GM18868 (cell line): ENCODE results near the gene ACTMAP.
"Not testable (repeated sequence)": the region's sequence is repeated elsewhere in the genome, so short reads cannot be mapped to it uniquely, and the experiment has no call there.

Source experiments
- ATAC-seq: cut with Tn5 transposase; IDR thresholded peaks from one replicate; pipeline ENCODE4 v1.9.1; 2021; ENCODE audit warnings: mild to moderate bottlenecking, moderate library complexity; ENCODE audit not compliant: unreplicated experiment

Gene ACTMAP

DNA sequence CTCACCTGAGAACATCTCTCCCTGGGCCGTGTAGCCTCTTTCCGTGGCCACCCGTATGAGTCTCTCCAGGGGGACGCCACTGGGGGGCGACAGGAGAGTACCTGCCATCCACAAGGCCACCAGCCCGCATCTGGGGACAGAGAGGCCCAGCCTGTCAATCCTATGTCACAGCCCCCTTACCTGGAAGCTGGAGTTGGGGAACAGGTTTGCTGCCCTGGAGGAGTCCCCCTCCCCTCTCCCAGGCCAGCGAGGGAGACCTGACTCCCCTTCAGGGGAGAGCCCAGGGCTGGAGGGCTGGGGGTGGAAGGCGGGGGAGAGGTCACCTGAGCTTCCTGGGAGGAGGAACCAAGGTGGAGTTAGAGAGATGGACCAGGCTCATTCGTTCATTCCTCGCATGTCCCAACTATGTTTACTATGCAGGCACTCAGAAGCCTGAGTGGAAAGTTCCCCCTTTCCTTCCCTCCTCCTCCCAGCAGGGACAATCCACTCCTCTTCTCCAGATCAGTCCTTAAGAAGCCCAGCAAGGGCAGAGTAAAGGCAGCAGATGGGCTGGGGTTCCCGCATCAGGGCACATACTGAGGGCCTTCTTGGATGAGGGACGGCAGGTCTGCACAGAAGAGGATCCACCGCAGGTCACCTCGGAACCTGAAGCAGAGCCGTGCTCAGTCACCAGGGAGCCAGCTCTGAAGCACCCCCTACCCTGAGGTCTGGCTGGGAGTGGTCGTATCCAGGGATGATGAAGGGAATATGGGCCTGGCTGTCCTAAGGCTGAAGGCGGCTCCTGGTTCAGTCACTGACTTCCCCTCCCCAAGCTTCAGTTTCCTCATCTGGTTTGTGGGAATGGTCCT is 5.5 kb downstream of the ACTMAP start:
- ATAC-seq: no peak

DNA sequence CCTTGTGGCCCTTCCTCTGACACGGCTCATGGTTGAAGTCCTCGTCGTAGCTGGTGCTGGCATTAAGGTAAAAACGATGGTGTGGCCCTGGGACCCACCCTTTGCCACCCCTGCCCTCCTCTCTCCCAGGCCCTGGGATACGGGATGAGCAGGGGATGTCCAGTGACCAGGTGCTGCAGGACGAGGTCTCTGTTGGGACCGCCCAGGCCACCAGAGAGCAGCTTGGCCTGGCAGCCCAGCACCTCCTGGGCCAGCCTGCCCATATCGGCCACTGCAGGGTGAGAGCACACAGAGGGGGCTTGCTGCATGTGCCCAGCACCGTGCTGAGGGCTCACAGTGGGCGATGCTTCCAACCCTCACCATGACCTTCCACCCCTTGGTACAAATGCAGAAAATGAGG is 6.4 kb downstream of the ACTMAP start:
- no peak for ATAC-seq

DNA sequence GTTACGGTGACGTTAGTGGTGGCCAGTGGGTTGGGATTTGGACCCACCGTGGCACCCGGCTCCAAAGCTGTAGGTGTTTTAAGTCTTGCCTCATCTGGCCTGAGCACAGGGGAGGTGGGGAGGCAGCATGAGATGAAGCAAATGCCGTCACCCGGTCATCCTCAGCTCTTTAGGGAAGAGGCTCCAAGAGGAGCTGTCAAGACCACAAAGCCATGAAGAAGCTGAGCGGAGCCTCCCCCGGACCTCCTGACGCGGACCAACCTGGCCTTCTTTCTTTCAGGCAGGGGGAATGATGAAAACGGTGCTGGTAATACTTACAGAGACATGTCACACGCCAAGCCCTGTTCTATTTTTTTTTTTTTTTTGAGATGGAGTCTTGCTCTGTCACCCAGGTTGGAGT is 7.4 kb downstream of the ACTMAP start:
- no peak for ATAC-seq

DNA sequence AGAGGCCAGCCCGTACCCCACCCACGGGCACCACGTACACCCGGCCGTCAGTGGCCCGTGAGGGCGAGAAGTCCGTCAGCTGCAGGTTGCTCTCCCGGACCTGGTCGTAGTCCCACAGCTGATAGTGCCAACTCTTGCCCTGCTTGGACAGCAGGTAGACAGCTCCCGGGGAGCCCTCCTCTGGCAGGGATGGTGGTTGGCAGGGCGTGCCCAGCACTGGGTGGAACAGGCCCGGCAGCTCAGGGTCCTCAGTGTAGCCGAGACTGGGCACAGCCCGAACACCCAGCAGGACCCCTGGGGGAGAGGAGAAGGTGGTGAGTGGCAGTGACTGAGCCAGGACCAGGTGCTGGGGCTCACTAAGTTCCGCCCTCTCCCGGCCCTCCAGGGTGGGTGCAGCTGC is 7.8 kb downstream of the ACTMAP start:
- ATAC-seq: no peak

DNA sequence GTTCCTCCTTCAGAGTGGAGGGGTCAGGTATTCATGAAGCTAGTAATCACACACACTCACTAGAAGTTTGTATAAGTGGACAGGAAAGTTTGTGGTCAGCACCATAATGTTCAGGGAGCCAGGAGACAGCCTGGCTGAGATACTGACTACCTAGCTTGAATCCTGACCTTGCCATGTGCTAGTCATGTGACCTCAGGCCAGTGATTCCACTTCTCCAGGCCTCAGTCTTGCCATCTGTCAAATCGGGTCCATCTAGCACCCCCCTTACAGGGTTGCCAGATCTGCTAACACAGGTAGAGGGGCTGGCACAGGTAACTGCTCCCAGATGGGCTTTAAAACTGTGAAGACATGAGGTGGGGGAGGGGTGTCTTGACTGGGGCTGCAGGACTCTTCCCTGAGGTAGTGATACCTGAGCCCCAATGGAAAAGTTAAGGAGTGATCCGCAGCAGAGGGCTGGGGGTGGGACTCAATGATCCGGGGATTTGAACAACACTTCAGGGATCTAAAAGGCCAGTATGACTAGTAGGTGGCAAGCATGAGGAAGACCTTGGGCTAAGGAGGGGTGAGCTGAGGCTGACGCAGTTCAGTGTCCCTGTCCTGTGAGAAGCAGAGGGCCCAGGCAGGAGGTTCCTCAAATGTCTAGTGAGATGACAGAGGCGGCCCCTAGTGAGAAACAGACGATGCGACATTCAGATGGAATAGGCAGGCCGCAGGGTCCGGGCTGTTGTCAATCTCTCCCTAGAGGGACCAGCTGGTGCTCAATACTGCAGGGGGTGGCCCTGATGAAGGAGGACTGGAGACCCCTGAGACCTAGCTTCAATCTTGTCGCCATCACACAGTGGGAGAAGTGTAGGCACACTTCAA is 8.5 kb downstream of the ACTMAP start:
- no peak for ATAC-seq

DNA sequence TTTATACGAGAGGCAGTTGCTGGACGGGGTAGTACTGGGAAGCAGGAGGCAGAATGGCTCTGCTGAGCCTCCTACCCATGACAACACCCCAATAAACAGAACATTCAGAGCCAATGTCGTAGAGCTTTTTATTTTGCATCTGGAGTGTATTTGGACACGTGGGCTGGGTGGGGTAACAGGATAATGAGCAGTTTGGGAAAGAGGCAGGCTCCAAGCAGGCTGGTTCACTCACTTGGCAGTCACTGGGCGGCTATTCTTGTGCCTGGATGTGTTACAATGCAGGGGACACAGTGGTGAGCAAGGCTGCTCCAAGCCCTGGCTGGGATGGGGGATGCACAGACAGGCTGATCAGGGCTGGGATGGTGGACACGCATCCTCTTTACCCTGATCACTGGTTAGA is 9.5 kb downstream of the ACTMAP start:
- ATAC-seq: no peak

DNA sequence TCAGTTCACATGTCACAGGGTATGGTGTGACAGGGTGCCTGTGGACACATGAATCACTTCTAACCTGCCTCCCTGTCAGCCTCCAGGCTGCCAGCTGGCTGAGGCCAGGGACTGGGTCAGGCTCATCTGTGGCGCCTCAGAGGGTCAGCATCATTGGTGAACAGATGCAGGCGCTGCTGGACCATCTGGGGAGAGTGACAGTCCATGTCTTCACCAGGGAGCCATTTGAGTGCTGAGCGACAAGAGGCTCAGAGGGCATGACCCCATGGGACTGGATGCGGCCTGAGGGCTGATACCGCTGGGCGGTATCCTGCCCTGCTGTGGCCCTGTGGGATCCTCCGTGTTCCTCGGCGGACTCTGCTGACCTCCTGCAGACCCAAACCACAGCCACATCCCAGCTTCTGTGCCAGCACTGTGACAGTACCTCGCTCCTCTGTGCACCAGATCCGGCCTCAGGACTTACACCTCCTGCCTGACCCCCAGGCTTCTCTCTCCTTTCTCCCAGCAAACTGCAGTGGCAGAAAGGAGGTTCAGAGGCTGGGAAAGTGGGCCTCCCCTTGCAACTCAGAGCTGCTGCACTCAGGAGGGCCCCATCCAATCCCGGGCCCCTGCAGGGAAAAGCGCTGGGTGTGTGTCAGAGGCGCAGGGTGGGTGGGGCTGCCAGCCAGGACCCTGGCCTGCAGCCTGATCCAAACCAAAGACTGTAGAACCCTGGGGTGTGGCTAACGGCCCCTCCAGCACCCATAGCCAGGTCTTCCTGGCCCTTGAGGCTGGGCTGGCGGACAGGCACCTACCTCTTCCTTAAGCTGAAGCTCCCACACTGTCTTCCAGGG is 10.2 kb downstream of the ACTMAP start:
- no peak for ATAC-seq

DNA sequence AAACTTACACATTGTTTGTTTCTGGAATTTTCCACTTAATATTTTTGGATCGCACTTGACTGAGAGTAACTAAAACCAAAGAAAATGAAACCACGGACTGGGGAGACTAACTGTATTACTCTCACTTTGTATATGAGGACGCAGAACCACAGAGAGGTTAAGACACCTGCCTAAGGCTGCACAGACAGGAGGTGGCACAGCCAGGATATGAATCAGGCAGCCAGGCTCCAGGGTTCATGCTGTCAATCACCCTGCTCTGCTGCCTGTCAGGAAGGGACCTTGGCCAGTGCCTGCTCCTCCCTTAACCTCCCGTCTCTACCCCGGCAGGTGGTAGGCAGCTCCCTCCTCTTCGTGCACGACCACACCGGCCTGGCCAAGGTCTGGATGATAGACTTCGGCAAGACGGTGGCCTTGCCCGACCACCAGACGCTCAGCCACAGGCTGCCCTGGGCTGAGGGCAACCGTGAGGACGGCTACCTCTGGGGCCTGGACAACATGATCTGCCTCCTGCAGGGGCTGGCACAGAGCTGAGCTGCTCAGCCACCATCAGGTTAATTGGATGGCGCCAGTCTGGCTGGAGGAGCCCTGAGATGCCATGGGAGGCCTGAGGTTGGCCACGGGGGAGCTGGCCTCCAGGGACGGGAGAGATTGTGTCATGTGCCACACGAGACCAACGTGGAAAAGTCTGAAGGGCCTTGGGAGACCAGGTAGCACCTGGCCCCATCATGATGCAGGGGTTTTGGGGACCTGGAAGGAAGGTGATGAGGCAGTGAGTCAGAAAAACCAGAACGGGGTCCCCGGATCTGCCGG is 11.0 kb downstream of the ACTMAP start:
- ATAC-seq: no peak

DNA sequence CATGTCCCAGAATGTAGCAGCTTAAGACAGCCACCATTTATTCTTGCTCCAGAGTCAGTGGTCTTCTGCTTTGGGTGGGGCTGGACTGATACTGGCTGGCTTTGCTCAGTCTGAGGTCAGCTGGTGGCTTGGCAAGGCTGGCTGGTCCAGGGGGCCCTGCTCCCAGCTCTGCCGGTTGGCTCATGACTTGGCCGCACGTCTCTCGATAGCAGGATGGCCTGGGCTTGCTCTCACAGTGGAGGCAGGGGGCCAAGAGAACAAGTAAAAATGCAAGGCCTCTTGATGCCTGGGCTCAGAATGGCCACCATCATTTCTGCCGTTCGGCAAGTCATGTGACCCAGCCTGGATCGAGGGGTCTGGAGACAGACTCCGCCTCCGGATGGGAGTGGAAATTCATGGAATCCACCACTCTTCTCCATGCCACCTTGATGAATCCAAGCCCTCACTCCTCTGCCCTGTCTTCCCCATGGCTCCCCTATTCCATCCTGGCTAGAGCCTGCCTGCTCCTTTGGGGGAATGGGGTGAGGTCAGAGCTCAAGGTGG is 13.1 kb downstream of the ACTMAP start:
- no peak for ATAC-seq

DNA sequence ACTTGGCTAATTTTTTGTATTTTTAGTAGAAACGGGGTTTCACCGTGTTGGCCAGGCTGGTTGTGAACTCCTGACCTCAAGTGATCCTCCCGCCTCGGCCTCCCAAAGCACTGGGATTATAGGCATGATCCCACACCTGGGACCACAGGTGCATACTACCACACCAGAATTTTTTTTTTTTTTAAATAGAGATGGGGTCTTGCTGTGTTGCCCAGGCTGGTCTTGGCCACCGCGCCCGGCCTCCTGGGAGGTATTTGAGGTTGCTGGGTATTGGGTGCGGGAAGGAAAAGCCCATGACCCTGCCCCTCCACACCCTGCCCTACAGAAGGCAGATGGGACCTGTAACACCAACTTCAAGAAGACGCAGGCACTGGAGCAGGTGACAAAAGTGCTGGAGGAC is 13.6 kb downstream of the ACTMAP start:
- no peak for ATAC-seq

DNA sequence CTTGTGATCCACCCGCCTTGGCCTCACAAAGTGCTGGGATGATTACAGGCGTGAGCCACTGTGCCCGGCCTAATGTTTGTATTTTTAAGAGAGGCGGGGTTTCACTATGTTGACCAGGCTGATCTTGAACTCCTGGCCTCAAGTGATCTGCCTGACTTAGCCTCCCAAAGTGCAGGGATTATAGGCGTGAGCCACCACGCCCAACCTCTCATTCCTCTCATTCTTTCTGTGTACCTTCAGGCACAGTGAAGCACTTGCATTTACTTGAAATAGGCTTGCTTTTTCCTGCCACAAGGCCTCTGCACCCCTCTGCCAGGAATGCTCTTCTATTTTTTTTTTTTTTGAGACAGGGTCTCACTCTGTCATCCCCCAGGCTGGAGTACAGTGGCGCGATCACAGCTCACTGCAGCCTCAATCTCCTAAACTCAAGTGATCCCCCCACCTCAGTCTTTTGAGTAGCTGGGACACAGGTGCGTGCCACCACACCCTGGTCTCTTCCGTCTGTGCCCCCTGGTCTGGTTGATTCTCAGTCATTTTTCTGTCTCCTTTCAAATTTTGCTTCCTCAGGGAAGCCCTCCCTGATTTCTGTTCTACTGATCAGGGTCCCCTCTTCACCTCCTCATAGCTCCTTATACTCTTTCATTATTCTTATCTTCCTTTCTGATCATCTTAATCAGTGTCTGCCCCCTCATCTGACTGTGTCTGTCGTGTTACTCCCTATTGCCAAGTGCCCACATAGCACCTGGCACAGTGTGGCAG is 15.1 kb downstream of the ACTMAP start:
- no peak for ATAC-seq

DNA sequence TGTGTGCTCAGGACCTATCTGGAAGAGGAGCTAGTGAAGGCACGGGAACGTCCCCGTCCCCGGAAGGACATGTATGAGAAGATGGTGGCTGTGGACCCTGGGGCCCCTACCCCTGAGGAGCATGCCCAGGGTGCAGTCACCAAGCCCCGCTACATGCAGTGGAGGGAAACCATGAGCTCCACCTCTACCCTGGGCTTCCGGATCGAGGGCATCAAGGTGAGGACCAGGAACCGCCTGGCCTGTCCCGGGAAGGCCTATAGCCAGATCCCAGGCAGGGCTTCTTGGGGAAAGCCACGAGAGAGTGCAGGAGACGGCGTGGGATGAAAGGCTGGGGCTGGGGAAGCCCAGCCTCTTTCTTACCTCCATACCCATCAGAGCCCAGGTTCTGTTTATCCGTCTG is 17.1 kb downstream of the ACTMAP start:
- ATAC-seq: no peak

DNA sequence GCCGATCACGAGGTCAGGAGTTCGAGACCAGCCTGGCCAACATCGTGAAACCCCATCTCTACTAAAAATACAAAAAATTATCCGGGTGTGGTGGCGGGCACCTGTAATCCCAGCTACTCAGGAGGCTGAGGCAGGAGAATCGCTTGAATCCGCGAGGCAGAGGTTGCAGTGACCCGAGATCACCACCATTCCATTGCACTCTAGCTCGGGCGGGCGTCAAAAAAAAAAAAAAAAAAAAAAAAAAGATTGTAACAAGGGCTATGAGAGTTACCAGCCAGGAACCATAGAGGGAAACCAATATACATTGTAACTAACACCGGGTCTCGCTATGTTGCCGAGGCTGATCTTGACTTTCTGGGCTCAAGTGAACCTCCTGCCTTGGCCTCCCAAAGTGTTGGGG is 18.0 kb downstream of the ACTMAP start:
- not testable (repeated sequence) for ATAC-seq

DNA sequence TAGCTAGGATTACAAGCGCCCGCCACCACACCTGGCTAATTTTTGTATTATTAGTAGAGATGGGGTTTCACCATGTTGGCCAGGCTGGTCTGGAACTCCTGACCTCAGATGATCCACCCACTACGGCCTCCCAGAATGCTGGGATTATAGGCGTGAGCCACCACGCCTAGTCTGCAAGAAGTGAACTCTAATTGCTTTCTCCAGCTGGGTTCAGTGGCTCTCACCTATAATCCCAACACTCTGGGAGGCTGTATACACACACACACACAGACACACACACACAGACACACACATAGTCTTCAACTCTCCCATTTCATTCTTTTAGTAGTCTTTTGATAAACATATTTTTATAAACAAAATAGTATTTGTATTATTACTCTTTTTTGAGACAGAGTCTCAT is 20.2 kb downstream of the ACTMAP start:
- ATAC-seq: not testable (repeated sequence)

DNA sequence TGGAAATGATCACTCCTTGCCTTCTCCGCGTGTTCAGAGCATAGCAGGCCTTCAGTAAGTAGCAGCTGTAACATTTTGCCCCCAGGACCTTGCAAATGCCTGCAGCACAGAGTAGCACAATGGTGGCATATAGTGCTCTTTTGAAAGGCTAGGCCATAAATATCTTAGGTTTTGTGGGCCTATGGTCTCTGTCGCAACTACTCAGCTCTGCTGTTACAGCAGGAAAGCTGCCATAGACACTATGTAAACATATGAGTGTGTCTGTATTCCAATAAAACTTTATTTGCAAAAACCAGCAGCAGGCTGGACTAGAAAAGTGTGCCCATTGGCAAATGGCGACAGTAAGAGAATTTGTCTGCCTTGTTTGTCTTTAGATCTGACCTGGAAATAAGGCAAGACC is 24.0 kb downstream of the ACTMAP start:
- ATAC-seq: no peak

DNA sequence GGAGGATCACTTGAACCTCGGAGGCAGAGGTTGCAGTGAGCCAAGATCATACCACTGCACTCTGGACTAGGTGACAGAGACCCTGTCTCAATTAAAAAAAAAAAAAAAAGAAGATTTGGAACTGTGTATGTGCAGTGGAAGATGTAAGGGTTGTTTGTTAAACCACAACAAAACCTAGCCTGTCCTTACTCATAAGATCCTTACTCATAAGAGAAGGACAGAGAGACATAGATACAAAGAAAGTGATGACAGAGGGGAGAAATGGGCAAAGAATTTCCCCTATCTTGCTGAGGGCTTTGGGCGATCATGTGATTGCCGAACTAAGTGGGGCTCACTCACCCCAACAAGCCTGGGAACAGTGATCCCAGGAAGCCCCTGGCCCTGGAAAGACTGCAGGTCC is 25.4 kb downstream of the ACTMAP start:
- no peak for ATAC-seq

DNA sequence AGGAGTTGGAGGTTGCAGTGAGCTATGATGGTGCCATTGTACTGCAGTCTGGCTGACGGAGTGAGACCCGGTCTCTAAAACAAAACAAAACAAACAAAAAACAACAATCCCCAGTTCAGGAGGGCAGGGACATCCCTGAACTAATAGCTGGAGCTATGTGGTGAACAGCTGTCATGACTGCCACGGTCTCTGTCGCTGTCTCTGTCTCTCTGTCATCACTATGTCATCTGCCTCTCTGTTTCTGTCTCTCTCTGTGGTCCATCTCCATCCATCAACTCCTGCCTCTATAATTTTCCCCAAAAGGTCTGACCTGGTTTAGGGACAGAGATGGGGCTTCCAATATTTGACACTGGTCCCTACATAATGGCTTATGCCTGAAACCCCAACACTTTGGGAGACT is 26.0 kb downstream of the ACTMAP start:
- no peak for ATAC-seq

DNA sequence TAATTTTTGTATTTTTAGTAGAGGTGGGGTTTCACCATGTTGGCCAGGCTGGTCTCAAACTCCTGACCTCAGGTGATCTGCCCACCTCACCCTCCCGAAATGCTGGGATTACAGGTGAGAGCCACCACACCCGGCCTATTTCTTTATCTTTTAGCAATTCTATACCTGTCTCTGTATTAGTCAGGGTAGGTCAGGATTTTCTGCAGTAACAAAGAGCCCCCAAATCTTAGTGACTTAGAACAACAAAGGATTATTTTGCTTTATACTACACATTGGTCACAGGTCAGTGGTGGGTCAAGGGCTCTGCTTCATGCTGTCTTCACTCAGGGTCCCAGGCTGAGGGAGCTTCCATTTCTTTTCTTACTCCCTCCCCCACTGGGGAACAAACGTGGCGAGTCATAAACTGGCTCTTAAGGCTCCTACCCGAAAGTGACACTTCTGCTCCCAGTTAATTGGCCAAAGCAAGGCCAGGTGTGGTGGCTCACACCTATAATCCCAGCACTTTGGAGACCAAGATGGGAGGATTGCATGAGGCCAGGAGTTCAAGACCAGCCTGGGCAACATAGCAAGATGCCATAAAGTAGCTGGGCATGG is 26.5 kb downstream of the ACTMAP start:
- ATAC-seq: no peak
